OCI-LY1 (cell line): ENCODE data around the gene ADAMTSL4.

Experiments
- H2AFZ ChIP-seq: fragments of 200-600 bp; sonication (generic), shearing (Covaris generic); 2 replicates; pipeline ENCODE4 v1.6.0; 2014; ENCODE audit warnings: antibody characterized with exemption, mild to moderate bottlenecking, low read length
- H3F3A ChIP-seq: fragments of 200-600 bp; sonication (generic), shearing (Covaris generic); 2 replicates; pipeline ENCODE4 v1.6.0; 2014; ENCODE audit warnings: mild to moderate bottlenecking, antibody characterized with exemption, low read length, moderate library complexity; ENCODE audit not compliant: insufficient read depth
- H3K27ac ChIP-seq: fragments of 200-600 bp; sonication (generic); 2 replicates; pipeline ENCODE4 v1.5.1; 2014; ENCODE audit warnings: low read length, mixed run types, mild to moderate bottlenecking, low read depth; ENCODE audit not compliant: poor library complexity, severe bottlenecking
- H3K27me3 ChIP-seq: fragments of 200-600 bp; sonication (generic); 2 replicates; pipeline ENCODE4 v1.6.0; 2014; ENCODE audit warnings: antibody characterized with exemption, mild to moderate bottlenecking, low read length, moderate library complexity; ENCODE audit not compliant: insufficient read depth
- H3K36me3 ChIP-seq: fragments of 200-600 bp; sonication (generic); 2 replicates; pipeline ENCODE4 v1.6.1; 2014; ENCODE audit warnings: mild to moderate bottlenecking, antibody characterized with exemption, low read length, moderate library complexity, mixed read lengths; ENCODE audit not compliant: insufficient read depth
- H3K4me1 ChIP-seq: fragments of 200-600 bp; sonication (generic); 2 replicates; pipeline ENCODE4 v1.5.1; 2014; ENCODE audit warnings: mild to moderate bottlenecking, low read length, moderate library complexity; ENCODE audit not compliant: insufficient read depth, severe bottlenecking
- H3K4me2 ChIP-seq: fragments of 200-600 bp; sonication (generic), shearing (Covaris generic); 2 replicates; pipeline ENCODE4 v1.6.1; 2014; ENCODE audit warnings: low read length
- H3K4me3 ChIP-seq: fragments of 200-600 bp; sonication (generic); 2 replicates; pipeline ENCODE4 v1.5.1; 2014; ENCODE audit warnings: low read length, low read depth, mild to moderate bottlenecking, mixed read lengths; ENCODE audit not compliant: poor library complexity, severe bottlenecking
- H3K79me2 ChIP-seq: fragments of 200-600 bp; shearing (Covaris generic); 2 replicates; pipeline ENCODE4 v1.6.1; 2016; ENCODE audit warnings: mixed run types, low read length, mixed read lengths; ENCODE audit not compliant: insufficient read depth
- H3K9ac ChIP-seq: fragments of 200-600 bp; sonication (generic), shearing (Covaris generic); 2 replicates; pipeline ENCODE4 v1.6.1; 2014; ENCODE audit warnings: mild to moderate bottlenecking, low read length, mixed read lengths
- H3K9me2 ChIP-seq: fragments of 200-600 bp; sonication (generic), shearing (Covaris generic); 2 replicates; pipeline ENCODE4 v1.6.1; 2014; ENCODE audit warnings: low read depth, mild to moderate bottlenecking, low read length, mixed read lengths
- H3K9me3 ChIP-seq: fragments of 200-600 bp; shearing (Covaris generic); 2 replicates; pipeline ENCODE4 v1.6.1; 2014; ENCODE audit warnings: low read length, mixed read lengths
- H4K20me1 ChIP-seq: fragments of 200-600 bp; sonication (generic), shearing (Covaris generic); 2 replicates; pipeline ENCODE4 v1.6.0; 2016; ENCODE audit warnings: mild to moderate bottlenecking, low read length; ENCODE audit not compliant: insufficient read depth
- CTCF ChIP-seq: fragments of 200-600 bp; sonication (generic), shearing (Covaris generic); IDR thresholded peaks from 2 replicates; pipeline ENCODE4 v1.5.1; 2017; ENCODE audit warnings: mild to moderate bottlenecking, antibody characterized with exemption, low read length, moderate library complexity, mixed read lengths
- EZH2 ChIP-seq: fragments of 200-600 bp; sonication (generic), shearing (Covaris generic); IDR thresholded peaks from 2 replicates; pipeline ENCODE4 v1.8.0; 2017; ENCODE audit warnings: borderline replicate concordance, mixed run types, mild to moderate bottlenecking, antibody characterized with exemption, low read length, moderate library complexity, mixed read lengths

Gene ADAMTSL4

DNA sequence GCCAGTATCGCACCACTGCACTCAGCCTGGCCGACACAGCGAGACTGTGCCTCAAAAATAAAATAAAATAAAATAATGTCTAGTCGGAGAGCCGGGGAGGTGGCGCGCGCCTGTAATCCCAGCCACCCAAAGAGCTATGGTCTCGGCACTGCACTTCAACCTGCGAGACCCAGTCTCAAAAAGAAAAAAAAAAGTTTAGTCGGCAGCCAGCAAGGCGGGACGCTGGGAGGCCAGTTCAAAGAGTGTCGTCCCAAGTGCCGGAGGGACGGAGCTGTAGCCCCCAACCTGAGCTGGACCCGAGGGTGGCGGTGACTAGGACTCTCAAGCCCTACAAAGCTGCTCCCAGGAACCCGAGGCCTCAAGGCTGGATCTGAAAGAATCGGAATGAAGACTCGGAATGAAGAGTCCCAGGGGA is 34.3 kb upstream of the ADAMTSL4 start:
- Histone ChIP-seq H3K4me3 (peak overlapping the region; percentile 65), H4K20me1 (no peaks in the 10 kb centered on the region), H3K27me3 (no peaks in the 10 kb centered on the region), H3F3A (no peaks in the 10 kb centered on the region), H3K9me3 (no peaks in the 10 kb centered on the region), H3K79me2 (no peaks in the 10 kb centered on the region), H3K9ac (peak overlapping the region; percentile 56), H3K4me1 (peaks cover 18% of the 10 kb centered on the region), H2AFZ (peak overlapping the region; percentile 11; the same call in 1 of the 2 replicates), H3K4me2 (peak overlapping the region; percentile 77), H3K27ac (no peak overlapping the region), H3K9me2 (no peaks in the 10 kb centered on the region), H3K36me3 (no peaks in the 10 kb centered on the region; the same call in 1 of the 2 replicates)
- TF ChIP-seq CTCF (no peak), EZH2 (no peak)

DNA sequence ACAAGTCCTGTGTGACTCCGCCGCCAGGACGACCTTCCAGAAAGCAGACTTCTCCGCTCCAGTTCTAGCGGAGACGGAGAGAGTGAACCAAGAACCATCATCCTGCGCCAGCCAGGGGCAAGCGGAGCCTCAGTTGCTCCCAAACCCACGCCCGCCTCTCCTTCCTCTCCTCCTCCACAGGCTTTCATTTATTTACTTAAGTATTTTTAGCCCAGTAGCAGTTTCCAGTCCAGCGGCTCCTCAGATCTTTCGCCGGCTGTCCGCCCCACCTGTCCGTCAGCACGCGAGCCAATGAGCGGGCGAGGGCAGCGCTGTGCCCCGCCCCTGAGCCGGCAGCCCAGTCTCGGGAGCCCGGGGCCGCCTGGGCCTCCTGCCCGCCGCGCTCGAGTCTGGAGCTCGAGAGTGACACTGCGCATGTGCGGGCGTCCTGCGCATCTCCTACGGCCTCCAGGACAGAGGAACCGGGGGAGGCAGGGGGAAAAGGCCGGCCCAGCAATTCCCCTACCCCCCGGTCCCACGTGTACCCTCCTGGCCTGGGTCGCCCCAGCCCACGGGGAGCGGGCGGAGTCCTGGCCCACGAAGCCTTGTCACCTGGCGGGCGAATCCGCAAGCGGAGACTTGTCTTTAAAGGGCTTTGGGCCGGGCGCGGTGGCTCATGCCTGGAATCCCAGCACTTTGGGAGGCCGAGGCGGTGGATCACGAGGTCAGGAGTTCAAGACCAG is 33.7 kb upstream of the ADAMTSL4 start, which contains the start of gene FALEC:
TSS of gene FALEC (plus strand) at position 425 of the 722 bp plus-strand sequence.
- H3K9ac ChIP-seq = peak within 1 kb of the TSS; percentile 56
- H3K27ac ChIP-seq = no peak within 1 kb of the TSS
- H3K36me3 ChIP-seq = no peaks in the 10 kb centered on the region; the same call in 1 of the 2 replicates
- peak within 1 kb of the TSS; percentile 65 for H3K4me3 ChIP-seq
- TF ChIP-seq CTCF = no peak
- TF ChIP-seq EZH2 = no peak
- no peaks in the 10 kb centered on the region for H3F3A ChIP-seq
- no peaks in the 10 kb centered on the region for H3K9me3 ChIP-seq
- no peaks in the 10 kb centered on the region for H3K79me2 ChIP-seq
- H2AFZ ChIP-seq = peak within 1 kb of the TSS; percentile 11; the same call in 1 of the 2 replicates
- H3K4me1 ChIP-seq = peaks cover 18% of the 10 kb centered on the region
- H3K9me2 ChIP-seq = no peaks in the 10 kb centered on the region
- H3K27me3 ChIP-seq = no peaks in the 10 kb centered on the region
- H3K4me2 ChIP-seq = peak within 1 kb of the TSS; percentile 77
- H4K20me1 ChIP-seq = no peaks in the 10 kb centered on the region

DNA sequence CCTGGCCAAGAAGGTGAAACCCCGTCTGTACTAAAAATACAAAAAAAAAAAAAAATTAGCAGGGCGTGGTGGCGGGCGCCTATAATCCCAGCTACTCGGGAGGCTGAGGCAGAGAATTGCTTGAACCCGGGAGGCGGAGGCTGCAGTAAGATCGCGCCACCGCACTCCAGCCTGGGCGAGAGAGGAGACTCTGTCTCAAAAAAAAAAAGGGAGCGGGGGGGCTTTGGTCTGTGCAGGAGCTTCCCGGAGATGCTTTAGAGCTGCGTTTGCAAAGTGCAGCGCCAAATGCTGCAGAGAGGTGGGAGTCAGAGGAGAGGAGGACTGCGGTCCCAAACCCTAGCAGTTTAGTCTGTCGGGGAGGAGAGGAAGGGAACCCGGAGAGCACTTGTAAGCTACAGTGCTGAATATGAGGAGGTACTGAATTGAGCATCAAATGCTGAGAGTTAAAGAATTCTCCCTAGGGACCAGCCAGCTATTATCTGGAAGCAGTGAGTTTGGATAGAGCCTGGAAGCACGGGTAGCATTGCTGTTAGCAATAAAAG is 33.1 kb upstream of the ADAMTSL4 start:
- Histone ChIP-seq H2AFZ (no peak overlapping the region), H4K20me1 (no peaks in the 10 kb centered on the region), H3K9ac (no peak overlapping the region; the same call in 1 of the 2 replicates), H3K27me3 (no peaks in the 10 kb centered on the region), H3K36me3 (no peaks in the 10 kb centered on the region; the same call in 1 of the 2 replicates), H3F3A (no peaks in the 10 kb centered on the region), H3K4me3 (peak overlapping the region; percentile 65), H3K4me1 (peaks cover 18% of the 10 kb centered on the region), H3K27ac (no peak overlapping the region), H3K9me3 (no peaks in the 10 kb centered on the region), H3K9me2 (no peaks in the 10 kb centered on the region), H3K79me2 (no peaks in the 10 kb centered on the region), H3K4me2 (peak overlapping the region; percentile 77)
- no peak for TF ChIP-seq EZH2
- TF ChIP-seq CTCF = no peak
